Esophagus squamous epithelium (tissue), 5 donors: ENCODE results near the gene COL6A5. TPM values are rescaled to one million over a fixed set of nuclear protein-coding genes. Genes with fewer than 3 reads are reported as not detected.

Source experiments
- DNase-seq: peaks from one replicate; lab custom pipeline; 2025; lab: John Stamatoyannopoulos, UW
- H3K27ac ChIP-seq, 4 donors: fragments of 200-600 bp; sonication (generic); one replicate each; pipeline ENCODE4 v1.5.1; 2016 to 2019; ENCODE audit warnings: mild to moderate bottlenecking in 1 of 4
- H3K27me3 ChIP-seq, 4 donors: fragments of 200-600 bp; sonication (generic); 1 replicate in 3 of 4; 2 replicates in 1 of 4; pipeline versions ENCODE4 v1.5.1 to v1.6.0; 2017 to 2021; ENCODE audit warnings: antibody characterized with exemption in 1 of 4
- H3K36me3 ChIP-seq, 3 donors: fragments of 200-600 bp; sonication (generic); one replicate each; pipeline ENCODE4 v1.5.1; 2016 to 2019
- H3K4me1 ChIP-seq, 3 donors: fragments of 200-600 bp; sonication (generic); one replicate each; pipeline ENCODE4 v1.5.1; 2017 to 2019
- H3K4me3 ChIP-seq, 4 donors: fragments of 200-600 bp; sonication (generic); 1 replicate in 3 of 4; 2 replicates in 1 of 4; pipeline ENCODE4 v1.5.1; 2016 to 2019; ENCODE audit warnings: mild to moderate bottlenecking in 2 of 4, moderate library complexity in 1 of 4
- H3K9me3 ChIP-seq, 3 donors: fragments of 200-600 bp; sonication (generic); one replicate each; pipeline ENCODE4 v1.5.1; 2016 to 2019
- POLR2A ChIP-seq, 4 donors: fragments of 450-650 bp; IDR thresholded peaks; one replicate each; pipeline ENCODE4 v1.6.1; 2017; ENCODE audit warnings: antibody characterized with exemption in 4 of 4, mild to moderate bottlenecking in 4 of 4, moderate library complexity in 3 of 4
- WGBS, 2 donors: methylation state at CpG; one replicate each; pipeline ENCODE4 v1.1.5; 2018; 5-methylcytosine and 5-hydroxymethylcytosine counted together
- intact Hi-C: fragments of 100-400 bp; cut with DNase I; formaldehyde crosslinking; loops from one replicate; pipeline ENCODE4 v1.15.0; 2022
- total RNA-seq, 4 donors: library from RNA; depleted of rRNA; stranded (reverse); fragments of >200 nt; gene quantifications; one replicate each; pipeline ENCODE4 v1.1.0, GENCODE V29; 2016
- TF ChIP-seq, protein P1 (sequence below), 6 experiments: fragments of 450-650 bp in 4 of 6; fragments of 200-600 bp in 2 of 6; sonication (generic) in 2 of 6; IDR thresholded peaks; one replicate each; pipeline ENCODE4 v1.5.1; 2016 to 2019; ENCODE audit warnings: antibody characterized with exemption in 6 of 6, mild to moderate bottlenecking in 4 of 6, moderate library complexity in 4 of 6
- donor health status: DM: yes; HTN: yes; CAD: no.

Gene COL6A5
- total RNA-seq, 4 donors from 2014 or later = 0.11 to 0.76 (median 0.20) TPM

DNA sequence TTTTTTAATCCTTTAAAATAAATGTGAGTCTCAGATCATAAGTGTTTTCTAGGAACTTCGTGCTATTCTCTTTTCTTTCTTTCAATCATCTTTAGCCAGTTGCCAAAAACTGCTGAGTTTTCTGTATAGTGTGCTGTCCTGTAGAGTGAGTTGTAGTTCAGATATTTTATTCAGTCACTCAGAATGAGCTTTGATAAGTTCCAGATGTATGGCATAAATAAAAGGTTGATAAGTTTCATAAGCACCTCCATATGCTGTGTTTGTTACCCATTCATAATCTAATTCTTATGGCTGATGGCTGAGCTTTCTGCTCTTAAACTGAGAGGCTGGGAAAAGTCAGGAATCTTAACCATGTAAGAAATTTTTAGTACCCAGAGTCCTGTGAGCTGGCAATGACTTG lies 112.2 kb downstream of the COL6A5 start:
- no peak for DNase-seq
- H3K27me3 ChIP-seq = no peaks in the 10 kb centered on the region
- 48 to 52% methylated on average over 1 of the region's 1 CpG for WGBS, 2 donors
- H3K4me3 ChIP-seq = no peak overlapping the region
- intact Hi-C loops = no loop called here
- no peaks in the 10 kb centered on the region for H3K9me3 ChIP-seq
- H3K27ac ChIP-seq = no peak overlapping the region
- no peaks in the 10 kb centered on the region for H3K36me3 ChIP-seq
- H3K4me1 ChIP-seq = no peaks in the 10 kb centered on the region
- TF ChIP-seq, protein P1, sequence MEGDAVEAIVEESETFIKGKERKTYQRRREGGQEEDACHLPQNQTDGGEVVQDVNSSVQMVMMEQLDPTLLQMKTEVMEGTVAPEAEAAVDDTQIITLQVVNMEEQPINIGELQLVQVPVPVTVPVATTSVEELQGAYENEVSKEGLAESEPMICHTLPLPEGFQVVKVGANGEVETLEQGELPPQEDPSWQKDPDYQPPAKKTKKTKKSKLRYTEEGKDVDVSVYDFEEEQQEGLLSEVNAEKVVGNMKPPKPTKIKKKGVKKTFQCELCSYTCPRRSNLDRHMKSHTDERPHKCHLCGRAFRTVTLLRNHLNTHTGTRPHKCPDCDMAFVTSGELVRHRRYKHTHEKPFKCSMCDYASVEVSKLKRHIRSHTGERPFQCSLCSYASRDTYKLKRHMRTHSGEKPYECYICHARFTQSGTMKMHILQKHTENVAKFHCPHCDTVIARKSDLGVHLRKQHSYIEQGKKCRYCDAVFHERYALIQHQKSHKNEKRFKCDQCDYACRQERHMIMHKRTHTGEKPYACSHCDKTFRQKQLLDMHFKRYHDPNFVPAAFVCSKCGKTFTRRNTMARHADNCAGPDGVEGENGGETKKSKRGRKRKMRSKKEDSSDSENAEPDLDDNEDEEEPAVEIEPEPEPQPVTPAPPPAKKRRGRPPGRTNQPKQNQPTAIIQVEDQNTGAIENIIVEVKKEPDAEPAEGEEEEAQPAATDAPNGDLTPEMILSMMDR (IDR thresholded peaks at IDR 0.05) = no peak
- TF ChIP-seq POLR2A (IDR thresholded peaks at IDR 0.05) = no peak

DNA sequence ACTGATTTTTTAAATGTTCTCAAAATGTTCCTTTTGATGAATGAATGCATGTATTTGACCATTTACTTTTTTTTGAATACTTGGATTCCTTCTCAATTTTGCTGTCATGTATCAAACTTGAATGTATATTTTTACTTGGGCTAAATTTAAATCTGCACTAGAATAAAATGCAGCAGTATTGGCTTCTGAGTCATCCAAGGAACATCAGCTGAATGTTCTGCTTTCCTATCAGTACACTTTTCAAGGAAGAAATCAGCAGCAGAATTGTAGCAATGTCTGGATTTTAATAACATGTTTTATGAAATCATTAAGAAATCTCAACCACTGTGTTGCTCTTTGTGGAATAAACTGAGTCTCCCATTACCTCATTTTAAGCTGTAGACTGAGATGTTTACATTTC lies 114.5 kb downstream of the COL6A5 start:
- TF ChIP-seq, protein P1 (IDR thresholded peaks at IDR 0.05) = no peak
- no peak for TF ChIP-seq POLR2A (IDR thresholded peaks at IDR 0.05)
- no peak for DNase-seq
- intact Hi-C loops = no loop called here
- Histone ChIP-seq H3K4me3 (no peak overlapping the region), H3K27ac (no peak overlapping the region), H3K36me3 (no peaks in the 10 kb centered on the region), H3K9me3 (no peaks in the 10 kb centered on the region), H3K4me1 (no peaks in the 10 kb centered on the region), H3K27me3 (no peaks in the 10 kb centered on the region)

DNA sequence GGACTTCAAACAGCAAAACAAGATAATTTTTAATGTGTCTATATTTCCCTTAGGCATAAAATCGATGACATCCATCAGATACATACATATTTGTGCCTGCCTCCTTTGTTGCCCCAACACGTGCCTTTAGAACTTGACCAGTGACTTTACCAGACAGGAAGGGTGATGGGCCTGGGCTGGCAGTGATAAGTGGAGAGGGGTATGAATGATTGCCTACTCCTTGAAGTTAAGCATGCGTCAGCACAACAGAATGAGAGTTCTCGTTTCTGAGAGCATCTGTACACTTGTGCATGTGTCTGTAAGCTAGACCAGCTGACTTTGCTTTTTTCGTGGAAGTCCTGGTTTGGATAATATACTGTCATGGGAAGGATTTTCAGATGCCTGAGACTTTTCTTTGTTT lies 116.6 kb downstream of the COL6A5 start:
- WGBS, 2 donors = 68 to 71% methylated on average over 5 of the region's 5 CpGs
- no peaks in the 10 kb centered on the region for H3K27me3 ChIP-seq
- no peaks in the 10 kb centered on the region for H3K36me3 ChIP-seq
- H3K27ac ChIP-seq = no peak overlapping the region
- no peak for DNase-seq
- TF ChIP-seq, protein P1 (IDR thresholded peaks at IDR 0.05) = no peak
- TF ChIP-seq POLR2A (IDR thresholded peaks at IDR 0.05) = no peak
- no peaks in the 10 kb centered on the region for H3K4me1 ChIP-seq
- intact Hi-C loops = no loop called here
- no peaks in the 10 kb centered on the region for H3K9me3 ChIP-seq
- H3K4me3 ChIP-seq = no peak overlapping the region

DNA sequence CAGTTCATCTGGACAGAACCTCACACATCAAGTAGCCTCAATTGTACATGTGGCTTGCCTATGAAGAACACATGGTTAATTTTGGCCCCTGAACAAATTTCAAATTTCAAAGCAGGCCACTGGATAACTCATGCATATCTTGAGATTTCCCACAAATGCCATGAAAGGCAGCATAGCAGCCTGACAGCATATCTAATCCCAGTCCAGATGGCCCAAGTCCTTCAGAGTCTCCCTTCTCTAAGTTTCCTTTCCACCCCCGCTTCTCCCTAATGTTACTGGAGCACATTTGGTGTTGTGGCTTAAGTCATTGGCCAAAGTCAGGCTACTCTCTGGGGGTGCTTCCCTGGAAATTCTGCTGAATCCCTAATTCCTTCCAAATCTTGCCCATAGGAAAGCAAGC lies 117.7 kb downstream of the COL6A5 start:
- 80 to 100% methylated on average over 1 of the region's 1 CpG for WGBS, 2 donors
- Histone ChIP-seq H3K4me3 (no peak overlapping the region), H3K27ac (no peak overlapping the region), H3K4me1 (no peaks in the 10 kb centered on the region), H3K36me3 (no peaks in the 10 kb centered on the region), H3K9me3 (no peaks in the 10 kb centered on the region), H3K27me3 (no peaks in the 10 kb centered on the region)
- intact Hi-C loops = no loop called here
- no peak for DNase-seq
- TF ChIP-seq, protein P1 (IDR thresholded peaks at IDR 0.05) = no peak
- no peak for TF ChIP-seq POLR2A (IDR thresholded peaks at IDR 0.05)

DNA sequence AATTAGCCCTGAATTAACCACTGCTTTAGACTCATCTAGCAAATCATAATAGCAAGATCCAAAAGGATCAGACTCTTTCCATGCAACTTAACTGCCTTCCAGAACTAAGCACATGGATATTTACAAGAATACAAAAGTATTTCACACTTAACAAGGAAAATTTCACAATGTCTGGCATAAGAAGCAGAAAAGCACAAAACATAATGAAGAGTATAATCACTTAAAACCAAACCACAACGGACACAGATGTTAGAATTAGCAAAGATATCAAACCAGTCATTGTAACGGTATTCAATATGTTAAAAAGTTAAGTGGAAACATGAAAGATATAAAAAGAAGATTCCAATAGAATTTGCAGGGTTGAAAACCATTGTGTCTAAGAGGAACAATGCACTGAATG lies 120.0 kb downstream of the COL6A5 start:
- no peak overlapping the region for H3K4me3 ChIP-seq
- DNase-seq = no peak
- TF ChIP-seq, protein P1 (IDR thresholded peaks at IDR 0.05) = no peak
- TF ChIP-seq POLR2A (IDR thresholded peaks at IDR 0.05) = no peak
- no peaks in the 10 kb centered on the region for H3K36me3 ChIP-seq
- intact Hi-C loops = no loop called here
- no peaks in the 10 kb centered on the region for H3K4me1 ChIP-seq
- no peaks in the 10 kb centered on the region for H3K27me3 ChIP-seq
- H3K27ac ChIP-seq = no peak overlapping the region
- H3K9me3 ChIP-seq = no peaks in the 10 kb centered on the region
- WGBS, 2 donors = 42 to 54% methylated on average over 2 of the region's 2 CpGs
